HCT116 (cell line): ENCODE results near the gene C9orf85. TPM values are rescaled to one million over a fixed set of nuclear protein-coding genes. Genes with fewer than 3 reads are reported as not detected.

Experiments
- ATAC-seq: fragments of 200-7000 bp; cut with Tn5 transposase; 2 replicates; pipeline ENCODE4 v1.9.1; 2020; ENCODE audit warnings: mild to moderate bottlenecking, moderate library complexity
- BruUV-seq: library from RNA; stranded (reverse); fragments of 400-500 nt; replicated peaks from 2 replicates; lab custom pipeline; 2021; lab: Mats Ljungman, UMichigan
- CTCF ChIA-PET: fragments of 300-600 bp; sonication (Branson Sonifier 250); formaldehyde crosslinking; loops from one replicate; lab custom pipeline; 2021; ENCODE audit warnings: antibody characterized with exemption; lab: Charles Lee
- POLR2A ChIA-PET: fragments of 300-600, 350-600 bp; sonication (Branson Sonifier 250); formaldehyde crosslinking; loops from one replicate; lab custom pipeline; 2021; ENCODE audit warnings: antibody characterized with exemption; lab: Charles Lee
- RAD21 ChIA-PET, 2 experiments: fragments of 300-600 bp; sonication (Branson Sonifier 250); formaldehyde crosslinking; loops; one replicate each; lab custom pipeline; 2023; ENCODE audit warnings: low total read pairs in 2 of 2; ENCODE audit not compliant: uncharacterized antibody in 2 of 2, unreplicated experiment in 2 of 2, low non-redundant PET in 1 of 2; lab: Charles Lee
- DNase-seq: peaks from one replicate; pipeline ENCODE4 v3.0.0-alpha.2; 2010; ENCODE audit warnings: low read depth, low spot score
- H2AFZ ChIP-seq: fragments of 200-600 bp; shearing (Covaris generic), sonication (generic); 2 replicates; pipeline ENCODE4 v1.6.1; 2017; ENCODE audit warnings: low read depth, mixed run types, mixed read lengths, antibody characterized with exemption, low read length; ENCODE audit not compliant: poor library complexity, severe bottlenecking
- H3K27ac ChIP-seq: 2 replicates; pipeline ENCODE4 v1.5.1; 2012; ENCODE audit warnings: low read depth, low read length
- H3K27me3 ChIP-seq: fragments of 200-600 bp; sonication (generic); 2 replicates; pipeline ENCODE4 v1.6.1; 2016; ENCODE audit warnings: mixed run types, low read length, mixed read lengths; ENCODE audit not compliant: insufficient read depth
- H3K36me3 ChIP-seq, 2 experiments: fragments of 200-500 bp in 1 of 2; fragments of 200-600 bp in 1 of 2; sonication (Bioruptor generic) in 1 of 2; sonication (generic) in 1 of 2; 2 replicates each; pipeline versions ENCODE4 v1.5.1 to v1.6.1; 2014 to 2016; ENCODE audit warnings: low read length in 2 of 2, inconsistent platforms in 1 of 2, mixed read lengths in 1 of 2, mixed run types in 1 of 2; ENCODE audit not compliant: insufficient read depth in 2 of 2, control insufficient read depth in 1 of 2
- H3K4me1 ChIP-seq, 2 experiments: fragments of 200-600 bp in 1 of 2; sonication (generic) in 1 of 2; 2 replicates each; pipeline versions ENCODE4 v1.5.1 to v1.6.1; 2012 to 2017; ENCODE audit warnings: low read length in 2 of 2, inconsistent platforms in 1 of 2, mild to moderate bottlenecking in 1 of 2, mixed read lengths in 1 of 2, mixed run types in 1 of 2, moderate library complexity in 1 of 2; ENCODE audit not compliant: insufficient read depth in 2 of 2, control insufficient read depth in 1 of 2
- H3K4me2 ChIP-seq: fragments of 200-600 bp; sonication (generic); 2 replicates; pipeline ENCODE4 v1.6.1; 2017; ENCODE audit warnings: mixed run types, low read length, mixed read lengths
- H3K4me3 ChIP-seq, 2 experiments: fragments of 200-600 bp in 1 of 2; sonication (generic) in 1 of 2; replicated peaks in 1 of 2; 2 replicates each; pipeline ENCODE4 v1.5.1; 2011 to 2016; ENCODE audit warnings: low read length in 2 of 2, control low read depth in 1 of 2, low read depth in 1 of 2, mild to moderate bottlenecking in 1 of 2, mixed read lengths in 1 of 2, mixed run types in 1 of 2
- H3K79me2 ChIP-seq: fragments of 200-600 bp; sonication (generic); 2 replicates; pipeline ENCODE4 v1.6.1; 2017; ENCODE audit warnings: mild to moderate bottlenecking, mixed run types, low read length, moderate library complexity, mixed read lengths; ENCODE audit not compliant: insufficient read depth
- H3K9ac ChIP-seq: fragments of 200-600 bp; sonication (generic); 2 replicates; pipeline ENCODE4 v1.6.1; 2016; ENCODE audit warnings: low read length, mixed read lengths
- H3K9me2 ChIP-seq: fragments of 200-600 bp; sonication (generic), shearing (Covaris generic); 2 replicates; pipeline ENCODE4 v1.6.1; 2017; ENCODE audit warnings: mixed run types, mild to moderate bottlenecking, moderate library complexity; ENCODE audit not compliant: insufficient read depth
- H3K9me3 ChIP-seq, 2 experiments: fragments of 200-500 bp in 1 of 2; fragments of 200-600 bp in 1 of 2; sonication (Bioruptor generic) in 1 of 2; sonication (generic) in 1 of 2; 2 replicates each; pipeline ENCODE4 v1.6.1; 2014 to 2017; ENCODE audit warnings: low read length in 2 of 2, mixed read lengths in 2 of 2, inconsistent platforms in 1 of 2, low read depth in 1 of 2, mild to moderate bottlenecking in 1 of 2, mixed run types in 1 of 2, moderate library complexity in 1 of 2; ENCODE audit not compliant: control insufficient read depth in 1 of 2, insufficient read depth in 1 of 2
- H4K20me1 ChIP-seq: fragments of 200-600 bp; sonication (generic), shearing (Covaris generic); 2 replicates; pipeline ENCODE4 v1.6.1; 2017; ENCODE audit warnings: mixed run types, mild to moderate bottlenecking, moderate library complexity; ENCODE audit not compliant: insufficient read depth
- ATF3 ChIP-seq: IDR thresholded peaks from 2 replicates; pipeline ENCODE4 v1.6.1; 2012
- CBX3 ChIP-seq: IDR thresholded peaks from 2 replicates; pipeline ENCODE4 v1.6.1; 2012; ENCODE audit warnings: low read depth
- CEBPB ChIP-seq: IDR thresholded peaks from 2 replicates; pipeline ENCODE4 v1.6.1; 2012; ENCODE audit warnings: low read depth
- CTCF ChIP-seq, 3 experiments: fragments of 200-600 bp in 1 of 3; sonication (generic) in 1 of 3; IDR thresholded peaks in 2 of 3; conservative IDR thresholded peaks in 1 of 3; 2 replicates each; pipeline ENCODE4 v1.5.1; 2012 to 2017; ENCODE audit warnings: low read depth in 2 of 3, low read length in 2 of 3, antibody characterized with exemption in 1 of 3, borderline replicate concordance in 1 of 3, control low read depth in 1 of 3, mild to moderate bottlenecking in 1 of 3, mixed read lengths in 1 of 3, mixed run types in 1 of 3, moderate library complexity in 1 of 3; ENCODE audit not compliant: insufficient read depth in 1 of 3
- EGR1 ChIP-seq: IDR thresholded peaks from 2 replicates; pipeline ENCODE4 v1.6.1; 2012; ENCODE audit warnings: low read depth
- ELF1 ChIP-seq: IDR thresholded peaks from 2 replicates; pipeline ENCODE4 v1.6.1; 2012; ENCODE audit warnings: low read depth, borderline replicate concordance
- EZH2phosphoT487 ChIP-seq: fragments of 200-600 bp; IDR thresholded peaks from 2 replicates; pipeline ENCODE4 v1.6.1; 2018; ENCODE audit warnings: antibody characterized with exemption, borderline replicate concordance
- FOSL1 ChIP-seq: IDR thresholded peaks from 2 replicates; pipeline ENCODE4 v1.6.1; 2012; ENCODE audit warnings: low read depth
- POLR2AphosphoS5 ChIP-seq: IDR thresholded peaks from 2 replicates; pipeline ENCODE4 v1.6.1; 2011; ENCODE audit warnings: mild to moderate bottlenecking, low read depth, low read length, moderate library complexity
- RAD21 ChIP-seq: IDR thresholded peaks from 2 replicates; pipeline ENCODE4 v1.6.1; 2012; ENCODE audit warnings: low read depth, mild to moderate bottlenecking
- SP1 ChIP-seq: IDR thresholded peaks from 2 replicates; pipeline ENCODE4 v1.6.1; 2012; ENCODE audit warnings: low read depth
- SRF ChIP-seq: IDR thresholded peaks from 2 replicates; pipeline ENCODE4 v1.6.1; 2012; ENCODE audit warnings: low read depth
- ZBTB33 ChIP-seq: IDR thresholded peaks from 2 replicates; pipeline ENCODE4 v1.6.1; 2011; ENCODE audit warnings: mild to moderate bottlenecking, low read length, moderate library complexity; ENCODE audit not compliant: insufficient replicate concordance; ENCODE audit errors: extremely low read depth
- ZFX ChIP-seq: fragments of 450-650 bp; IDR thresholded peaks from 2 replicates; pipeline ENCODE4 v1.6.1; 2017
- ZNF274 ChIP-seq: fragments of 200-500 bp; sonication (Bioruptor generic); IDR thresholded peaks from 2 replicates; pipeline ENCODE4 v1.6.1; 2014; ENCODE audit warnings: mild to moderate bottlenecking, low read depth, low read length, inconsistent platforms
- intact Hi-C: fragments of 100-400 bp; cut with micrococcal nuclease; formaldehyde crosslinking; loops from 2 replicates; pipeline ENCODE4 v1.10.0; 2022
- total RNA-seq: library from RNA; stranded (reverse); gene quantifications from one replicate; pipeline ENCODE4 v1.2.1, GENCODE V29; 2021; ENCODE audit not compliant: unreplicated experiment

Gene C9orf85
- total RNA-seq, 1 experiment from 2014 or later, result 12.4 TPM

GRCh38 chr9:71977003-71977402 lies 65.6 kb downstream of the C9orf85 start:
- intact Hi-C loops, result no loop called here
- no peaks in the 10 kb centered on the region for H3K9me3 ChIP-seq
- BruUV-seq, result no TSS peak
- RAD21 ChIA-PET, result no interaction called here
- H3K27me3 ChIP-seq, result no peaks in the 10 kb centered on the region
- TF ChIP-seq EZH2phosphoT487 (no peak), EGR1 (no peak), FOSL1 (no peak), CBX3 (no peak), SP1 (no peak), CEBPB (no peak)
- TF ChIP-seq, all 23 proteins: peak for 0
- Histone ChIP-seq H3K9me2 (no peaks in the 10 kb centered on the region), H3K36me3 (no peaks in the 10 kb centered on the region), H3K4me2 (no peak overlapping the region), H3K27ac (no peak overlapping the region), H3K4me1 (no peaks in the 10 kb centered on the region), H3K79me2 (no peaks in the 10 kb centered on the region), H3K4me3 (no peak overlapping the region), H3K9ac (no peak overlapping the region), H2AFZ (no peak overlapping the region), H4K20me1 (no peaks in the 10 kb centered on the region)
- ATAC-seq, result no peak
- no peak for DNase-seq
- ChIA-PET CTCF (no interaction called here), POLR2A (interaction anchor here (1.7 kb wide), 1 partner anchor 66 kb away, joined by 5 read pairs; the partner anchor contains the start of genes ABHD17B and C9orf85)

GRCh38 chr9:71980266-71981190 lies 69.1 kb downstream of the C9orf85 start:
- H3K9ac ChIP-seq, result no peak overlapping the region
- no peak overlapping the region for H3K27ac ChIP-seq
- no peak overlapping the region for H3K4me2 ChIP-seq
- H3K27me3 ChIP-seq, result no peaks in the 10 kb centered on the region
- intact Hi-C loops, result no loop called here
- no peaks in the 10 kb centered on the region for H3K79me2 ChIP-seq
- no TSS peak for BruUV-seq
- no peak overlapping the region for H3K4me3 ChIP-seq
- DNase-seq (no peak), ATAC-seq (no peak)
- no peaks in the 10 kb centered on the region for H3K9me3 ChIP-seq
- ChIA-PET RAD21 (no interaction called here), POLR2A (no interaction called here), CTCF (no interaction called here)
- no peaks in the 10 kb centered on the region for H4K20me1 ChIP-seq
- no peaks in the 10 kb centered on the region for H3K9me2 ChIP-seq
- no peaks in the 10 kb centered on the region for H3K36me3 ChIP-seq
- peaks cover 0 to 6% of the 10 kb centered on the region in 2 experiments; a peak in 2 of 4 replicates for H3K4me1 ChIP-seq
- no peak overlapping the region for H2AFZ ChIP-seq
- no peak for TF ChIP-seq CBX3
- TF ChIP-seq ATF3, result no peak
- no peak for TF ChIP-seq ZFX
- TF ChIP-seq RAD21, result no peak
- TF ChIP-seq SRF, result no peak
- TF ChIP-seq FOSL1, result no peak
- no peak for TF ChIP-seq ZBTB33
- no peak for TF ChIP-seq ELF1
- no peak for TF ChIP-seq CTCF (IDR thresholded peaks at IDR 0.05 in 2 of 3, conservative IDR thresholded peaks at IDR 0.05 in 1 of 3; ENCODE audit: borderline replicate concordance in 1 of 3, insufficient read depth in 1 of 3, low read depth in 2 of 3, low read length in 2 of 3)
- TF ChIP-seq ZNF274, result no peak
- TF ChIP-seq POLR2AphosphoS5, result no peak
